H9 (cell line): ENCODE data around the gene MSLN. TPM values are rescaled to one million over a fixed set of nuclear protein-coding genes. Genes with fewer than 3 reads are reported as not detected.

Source experiments
- DNase-seq: peaks from one replicate; pipeline ENCODE4 v3.0.0-alpha.2; 2017
- H2AFZ ChIP-seq: one replicate; pipeline ENCODE4 v1.6.1; 2013; ENCODE audit warnings: mild to moderate bottlenecking, low read length, control low read depth, moderate library complexity
- H2AK5ac ChIP-seq: 2 replicates; pipeline ENCODE4 v1.6.1; 2013; ENCODE audit warnings: low read length, control low read depth, mixed read lengths; ENCODE audit not compliant: insufficient read length
- H2BK120ac ChIP-seq: one replicate; pipeline ENCODE4 v1.6.1; 2013; ENCODE audit warnings: low read depth, mild to moderate bottlenecking, low read length, control low read depth, inconsistent platforms; ENCODE audit not compliant: poor library complexity, severe bottlenecking
- H2BK12ac ChIP-seq: 2 replicates; pipeline ENCODE4 v1.6.1; 2013; ENCODE audit warnings: low read length, control low read depth, mixed read lengths, low read depth; ENCODE audit not compliant: insufficient read length
- H2BK15ac ChIP-seq: 2 replicates; pipeline ENCODE4 v1.6.1; 2013; ENCODE audit warnings: low read depth, low read length, control low read depth
- H2BK20ac ChIP-seq: one replicate; pipeline ENCODE4 v1.6.1; 2013; ENCODE audit warnings: low read depth, mild to moderate bottlenecking, low read length, control low read depth, inconsistent platforms; ENCODE audit not compliant: poor library complexity, severe bottlenecking
- H2BK5ac ChIP-seq: 2 replicates; pipeline ENCODE4 v1.6.1; 2013; ENCODE audit warnings: low read length, control low read depth, mixed read lengths; ENCODE audit not compliant: insufficient read length
- H3K14ac ChIP-seq: 2 replicates; pipeline ENCODE4 v1.6.1; 2013; ENCODE audit warnings: low read length, control low read depth; ENCODE audit not compliant: insufficient read depth
- H3K18ac ChIP-seq: 2 replicates; pipeline ENCODE4 v1.6.1; 2013; ENCODE audit warnings: low read depth, mild to moderate bottlenecking, mixed read lengths, low read length, control low read depth; ENCODE audit not compliant: insufficient read length
- H3K23ac ChIP-seq: 2 replicates; pipeline ENCODE4 v1.6.1; 2013; ENCODE audit warnings: low read length, control low read depth, mixed read lengths, low read depth; ENCODE audit not compliant: insufficient read length
- H3K23me2 ChIP-seq: 2 replicates; pipeline ENCODE4 v1.6.1; 2013; ENCODE audit warnings: low read depth, mild to moderate bottlenecking, mixed read lengths, low read length, control low read depth; ENCODE audit not compliant: insufficient read length, poor library complexity, severe bottlenecking
- H3K27ac ChIP-seq: 2 replicates; pipeline ENCODE4 v1.5.1; 2013; ENCODE audit warnings: low read length, control low read depth, mixed read lengths, low read depth; ENCODE audit not compliant: insufficient read length
- H3K27me3 ChIP-seq: 2 replicates; pipeline ENCODE4 v1.6.1; 2013; ENCODE audit warnings: low read length, control low read depth, inconsistent platforms; ENCODE audit not compliant: insufficient read depth
- H3K4ac ChIP-seq: 2 replicates; pipeline ENCODE4 v1.6.1; 2013; ENCODE audit warnings: low read depth, mild to moderate bottlenecking, control low read depth, inconsistent platforms, low read length, moderate library complexity
- H3K4me1 ChIP-seq: 2 replicates; pipeline ENCODE4 v1.6.1; 2013; ENCODE audit warnings: low read length, control low read depth, inconsistent platforms; ENCODE audit not compliant: insufficient read depth
- H3K4me2 ChIP-seq: 2 replicates; pipeline ENCODE4 v1.6.1; 2013; ENCODE audit warnings: low read length, control low read depth, mixed read lengths; ENCODE audit not compliant: insufficient read length, insufficient read depth
- H3K56ac ChIP-seq: 2 replicates; pipeline ENCODE4 v1.6.1; 2013; ENCODE audit warnings: low read depth, mild to moderate bottlenecking, mixed read lengths, low read length, control low read depth; ENCODE audit not compliant: insufficient read length
- H3K79me1 ChIP-seq: 2 replicates; pipeline ENCODE4 v1.6.1; 2013; ENCODE audit warnings: low read depth, mild to moderate bottlenecking, moderate library complexity, low read length, control low read depth, inconsistent platforms; ENCODE audit not compliant: insufficient read depth, poor library complexity, severe bottlenecking
- H3K79me2 ChIP-seq: 2 replicates; pipeline ENCODE4 v1.6.1; 2013; ENCODE audit warnings: low read length, control low read depth, inconsistent platforms; ENCODE audit not compliant: insufficient read depth
- H3K9ac ChIP-seq: 2 replicates; pipeline ENCODE4 v1.6.1; 2013; ENCODE audit warnings: low read length, control low read depth, mixed read lengths; ENCODE audit not compliant: insufficient read length; ENCODE audit errors: extremely low read depth
- H3K9me3 ChIP-seq: one replicate; pipeline ENCODE4 v1.6.1; 2013; ENCODE audit warnings: low read depth, low read length, inconsistent platforms; ENCODE audit not compliant: control insufficient read depth
- H3T11ph ChIP-seq: one replicate; pipeline ENCODE4 v1.6.1; 2013; ENCODE audit warnings: mild to moderate bottlenecking, low read length, control low read depth, inconsistent platforms
- H4K20me1 ChIP-seq: one replicate; pipeline ENCODE4 v1.6.1; 2013; ENCODE audit not compliant: control insufficient read depth, insufficient read length, insufficient read depth
- H4K5ac ChIP-seq: 2 replicates; pipeline ENCODE4 v1.6.1; 2013; ENCODE audit warnings: low read depth, mild to moderate bottlenecking, mixed read lengths, low read length, control low read depth; ENCODE audit not compliant: insufficient read length
- H4K8ac ChIP-seq: replicated peaks from 2 replicates; pipeline ENCODE4 v1.6.1; 2013; ENCODE audit warnings: low read length, control low read depth, mixed read lengths, low read depth; ENCODE audit not compliant: insufficient read length
- H4K91ac ChIP-seq: 2 replicates; pipeline ENCODE4 v1.6.1; 2013; ENCODE audit warnings: low read depth, mild to moderate bottlenecking, moderate library complexity, mixed read lengths, low read length, control low read depth; ENCODE audit not compliant: insufficient read length
- H3K27ac Mint-ChIP-seq, 3 experiments: 2 replicates in 2 of 3; 3 replicates in 1 of 3; pipeline ENCODE4 v1.8.0; 2020 to 2021; ENCODE audit warnings: mixed read lengths in 3 of 3, mild to moderate bottlenecking in 1 of 3, moderate library complexity in 1 of 3
- H3K27me3 Mint-ChIP-seq: 2 replicates; pipeline ENCODE4 v1.8.0; 2021; ENCODE audit warnings: low read depth, mild to moderate bottlenecking, moderate library complexity, mixed read lengths
- H3K36me3 Mint-ChIP-seq, 3 experiments: 2 replicates in 2 of 3; 3 replicates in 1 of 3; pipeline ENCODE4 v1.8.0; 2020 to 2021; ENCODE audit warnings: low read depth in 3 of 3, mixed read lengths in 3 of 3; ENCODE audit not compliant: insufficient read depth in 1 of 3
- H3K4me1 Mint-ChIP-seq, 2 experiments: 2 replicates each; pipeline ENCODE4 v1.8.0; 2020; ENCODE audit warnings: mixed read lengths in 2 of 2
- H3K4me3 Mint-ChIP-seq, 2 experiments: 2 replicates in 1 of 2; 3 replicates in 1 of 2; pipeline ENCODE4 v1.8.0; 2020 to 2021; ENCODE audit warnings: mild to moderate bottlenecking in 2 of 2, mixed read lengths in 2 of 2, moderate library complexity in 1 of 2
- H3K9me3 Mint-ChIP-seq, 2 experiments: 2 replicates in 1 of 2; 3 replicates in 1 of 2; pipeline ENCODE4 v1.8.0; 2020; ENCODE audit warnings: mild to moderate bottlenecking in 2 of 2, mixed read lengths in 2 of 2, moderate library complexity in 1 of 2
- WGBS: extraction: QIAGEN DNeasy Blood & Tissue Kit; methylation state at CpG from one replicate; pipeline ENCODE4 v1.1.7; 2013; ENCODE audit warnings: missing lambda C conversion rate, low lambda C conversion rate, mixed read lengths; ENCODE audit not compliant: insufficient read length; ENCODE audit errors: extremely low coverage; 5-methylcytosine and 5-hydroxymethylcytosine counted together
- total RNA-seq: library from RNA; stranded (reverse); gene quantifications from 2 replicates; pipeline ENCODE4 v1.2.1, GENCODE V29; 2021
- TF ChIP-seq, protein P1 (sequence below): fragments of 200-600 bp; sonication (generic); conservative IDR thresholded peaks from 3 replicates; pipeline ENCODE4 v1.8.0; 2021; ENCODE audit warnings: antibody characterized with exemption, mild to moderate bottlenecking

The MSLN gene
- total RNA-seq, 1 experiment from 2014 or later, result 0.22 TPM

- H2BK20ac ChIP-seq, result no peak overlapping the region
- no peaks in the 10 kb centered on the region for H3K27me3 ChIP-seq
These were observed 12.4 kb upstream of the MSLN start for GRCh38 chr16:747978-748746.

More at GRCh38 chr16:747978-748746, 12.4 kb upstream of the MSLN start:
- Histone ChIP-seq H3K4ac (no peak overlapping the region), H2BK15ac (no peak overlapping the region), H4K8ac (no peak overlapping the region), H3K9ac (no peak overlapping the region), H4K91ac (no peak overlapping the region), H3K79me2 (no peaks in the 10 kb centered on the region), H2AK5ac (no peak overlapping the region), H3K9me3 (no peaks in the 10 kb centered on the region), H3K23me2 (no peaks in the 10 kb centered on the region), H3K14ac (no peak overlapping the region), H2BK5ac (no peak overlapping the region), H2BK120ac (no peak overlapping the region), H3K56ac (no peak overlapping the region), H3K4me2 (no peak overlapping the region), H4K20me1 (no peaks in the 10 kb centered on the region), H3K23ac (no peak overlapping the region), H2BK12ac (no peak overlapping the region), H4K5ac (no peak overlapping the region), H2AFZ (no peak overlapping the region), H3K18ac (no peak overlapping the region), H3T11ph (no peak overlapping the region), H3K27ac (no peak overlapping the region), H3K79me1 (no peaks in the 10 kb centered on the region), H3K4me1 (no peaks in the 10 kb centered on the region)
- no peak overlapping the region for H3K27ac Mint-ChIP-seq
- no peaks in the 10 kb centered on the region for H3K36me3 Mint-ChIP-seq
- peaks cover 20 to 31% of the 10 kb centered on the region in 2 experiments for H3K4me1 Mint-ChIP-seq
- TF ChIP-seq, protein P1, sequence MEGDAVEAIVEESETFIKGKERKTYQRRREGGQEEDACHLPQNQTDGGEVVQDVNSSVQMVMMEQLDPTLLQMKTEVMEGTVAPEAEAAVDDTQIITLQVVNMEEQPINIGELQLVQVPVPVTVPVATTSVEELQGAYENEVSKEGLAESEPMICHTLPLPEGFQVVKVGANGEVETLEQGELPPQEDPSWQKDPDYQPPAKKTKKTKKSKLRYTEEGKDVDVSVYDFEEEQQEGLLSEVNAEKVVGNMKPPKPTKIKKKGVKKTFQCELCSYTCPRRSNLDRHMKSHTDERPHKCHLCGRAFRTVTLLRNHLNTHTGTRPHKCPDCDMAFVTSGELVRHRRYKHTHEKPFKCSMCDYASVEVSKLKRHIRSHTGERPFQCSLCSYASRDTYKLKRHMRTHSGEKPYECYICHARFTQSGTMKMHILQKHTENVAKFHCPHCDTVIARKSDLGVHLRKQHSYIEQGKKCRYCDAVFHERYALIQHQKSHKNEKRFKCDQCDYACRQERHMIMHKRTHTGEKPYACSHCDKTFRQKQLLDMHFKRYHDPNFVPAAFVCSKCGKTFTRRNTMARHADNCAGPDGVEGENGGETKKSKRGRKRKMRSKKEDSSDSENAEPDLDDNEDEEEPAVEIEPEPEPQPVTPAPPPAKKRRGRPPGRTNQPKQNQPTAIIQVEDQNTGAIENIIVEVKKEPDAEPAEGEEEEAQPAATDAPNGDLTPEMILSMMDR, result no peak
- peaks cover 14% of the 10 kb centered on the region for H3K27me3 Mint-ChIP-seq
- H3K9me3 Mint-ChIP-seq, result no peaks in the 10 kb centered on the region
- H3K4me3 Mint-ChIP-seq, result no peak overlapping the region
- DNase-seq, result no peak
- WGBS, result no CpG with 5 or more reads among the region's 39 CpGs
